NCI-H82 treated with DMSO at 0.1 percent for 48 hours (cell line): ENCODE results near the gene TLR8.
"Not testable (repeated sequence)": the region's sequence is repeated elsewhere in the genome, so short reads cannot be mapped to it uniquely, and the experiment has no call there.

Source experiments
- DNase-seq: peaks from one replicate; lab custom pipeline; 2025; ENCODE audit not compliant: unreplicated experiment; lab: John Stamatoyannopoulos, UW

TLR8 gene

DNA sequence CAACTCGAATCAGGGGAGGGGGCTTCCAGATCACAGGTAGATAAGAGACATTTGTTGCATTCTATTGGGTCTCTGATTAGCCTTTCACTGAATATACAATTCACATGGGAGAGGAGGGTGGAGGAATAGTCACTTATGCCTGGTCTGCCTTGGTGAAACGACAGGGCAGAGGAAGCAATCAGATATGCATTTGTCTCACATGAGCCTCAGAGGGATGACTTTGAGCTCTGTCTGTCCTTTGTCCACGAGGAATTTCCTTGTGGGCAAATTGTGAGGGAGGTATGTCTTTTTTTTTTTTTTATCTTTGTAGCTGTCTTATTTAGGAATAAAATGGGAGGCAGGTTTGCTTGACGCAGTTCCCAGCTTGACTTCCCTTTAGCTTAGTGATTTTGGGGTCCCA lies 40.0 kb downstream of the TLR8 start:
- DNase-seq: no peak

DNA sequence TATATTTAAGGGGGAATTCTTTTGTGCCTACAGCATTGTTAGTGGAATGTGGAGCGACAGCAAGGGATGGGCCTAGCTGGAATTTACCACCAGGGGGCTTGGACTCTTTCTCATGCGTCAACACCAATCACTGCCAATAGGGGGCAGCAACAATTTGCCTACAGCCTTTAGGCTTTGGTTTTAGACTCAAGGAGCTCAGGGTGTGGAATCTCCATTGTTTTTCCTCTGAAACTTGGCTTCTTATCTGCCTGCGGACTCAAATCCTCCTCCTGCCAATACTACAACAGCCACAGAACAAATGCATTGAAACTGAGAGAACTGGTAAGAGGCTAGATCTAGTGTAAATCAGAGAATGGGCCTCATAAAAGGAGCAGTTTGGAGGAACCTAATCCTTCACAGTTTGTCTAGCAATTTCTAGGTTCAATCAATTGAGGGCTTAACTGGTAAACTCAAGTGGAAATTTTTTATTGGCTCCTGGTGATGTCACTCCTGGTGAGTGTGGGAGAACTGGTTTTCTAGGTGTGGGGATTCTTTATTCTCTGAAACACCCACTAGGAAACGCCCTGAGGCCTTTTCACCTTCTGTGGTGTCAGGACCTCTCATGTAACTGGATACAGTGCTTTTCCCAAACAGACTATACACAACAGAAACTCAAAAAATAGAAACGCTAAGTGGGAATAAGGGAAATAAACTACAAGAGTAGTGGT lies 40.6 kb downstream of the TLR8 start:
- peak; percentile 76 for DNase-seq

- DNase-seq: no peak
Measured at GRCh38 chrX:12947545-12948235, 41.3 kb downstream of the TLR8 start.

DNA sequence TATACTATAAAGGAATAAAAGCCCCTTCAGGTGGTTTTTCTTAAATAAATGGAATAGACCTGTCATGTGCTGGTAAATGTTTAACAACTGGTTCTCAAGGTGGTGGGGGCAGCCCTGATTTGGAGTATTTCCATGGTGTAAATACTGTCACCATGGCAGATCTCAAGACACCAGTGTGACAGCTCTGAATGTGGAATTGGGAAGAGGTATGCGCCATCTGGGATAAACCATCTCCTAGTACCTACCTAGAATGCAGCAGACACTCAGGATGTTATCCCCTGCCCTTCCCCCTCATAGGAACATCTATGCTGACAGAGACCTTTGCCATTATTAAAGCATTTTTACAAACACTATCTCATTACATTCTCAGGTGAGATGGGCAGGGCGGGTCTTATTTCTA lies 42.1 kb downstream of the TLR8 start:
- DNase-seq: no peak

- DNase-seq: no peak
Measured at GRCh38 chrX:12949205-12949926, 42.9 kb downstream of the TLR8 start.

- peak; percentile 76 for DNase-seq
Measured at GRCh38 chrX:12949927-12950656, 43.7 kb downstream of the TLR8 start.

- peak; percentile 27 for DNase-seq
Measured at GRCh38 chrX:12950851-12951594, 44.6 kb downstream of the TLR8 start.

GRCh38 chrX:12951595-12951975 lies 45.2 kb downstream of the TLR8 start:
- DNase-seq: no peak

GRCh38 chrX:12953420-12953819 lies 47.0 kb downstream of the TLR8 start:
- no peak for DNase-seq

GRCh38 chrX:12954376-12954775 lies 48.0 kb downstream of the TLR8 start:
- no peak for DNase-seq

DNA sequence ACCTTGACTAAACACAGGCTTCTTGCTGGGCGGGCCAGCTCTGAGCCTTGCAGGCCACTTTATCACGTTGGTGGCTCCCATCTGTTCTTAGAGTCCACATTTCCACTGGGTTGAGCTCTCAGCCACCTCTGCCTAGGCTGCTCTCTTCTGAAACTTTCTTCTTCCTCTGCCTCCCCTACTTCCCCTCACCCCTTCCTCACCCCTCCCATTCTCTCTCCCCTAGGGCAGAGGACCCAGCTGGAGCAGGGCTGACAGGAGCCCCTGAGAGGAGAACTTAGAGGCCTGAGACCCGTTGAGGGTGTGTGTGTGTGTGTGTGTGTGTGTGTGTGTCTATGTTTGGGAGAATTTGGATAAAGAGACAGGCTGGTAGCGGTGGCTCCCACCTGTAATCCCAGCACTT lies 48.6 kb downstream of the TLR8 start:
- DNase-seq: no peak

DNA sequence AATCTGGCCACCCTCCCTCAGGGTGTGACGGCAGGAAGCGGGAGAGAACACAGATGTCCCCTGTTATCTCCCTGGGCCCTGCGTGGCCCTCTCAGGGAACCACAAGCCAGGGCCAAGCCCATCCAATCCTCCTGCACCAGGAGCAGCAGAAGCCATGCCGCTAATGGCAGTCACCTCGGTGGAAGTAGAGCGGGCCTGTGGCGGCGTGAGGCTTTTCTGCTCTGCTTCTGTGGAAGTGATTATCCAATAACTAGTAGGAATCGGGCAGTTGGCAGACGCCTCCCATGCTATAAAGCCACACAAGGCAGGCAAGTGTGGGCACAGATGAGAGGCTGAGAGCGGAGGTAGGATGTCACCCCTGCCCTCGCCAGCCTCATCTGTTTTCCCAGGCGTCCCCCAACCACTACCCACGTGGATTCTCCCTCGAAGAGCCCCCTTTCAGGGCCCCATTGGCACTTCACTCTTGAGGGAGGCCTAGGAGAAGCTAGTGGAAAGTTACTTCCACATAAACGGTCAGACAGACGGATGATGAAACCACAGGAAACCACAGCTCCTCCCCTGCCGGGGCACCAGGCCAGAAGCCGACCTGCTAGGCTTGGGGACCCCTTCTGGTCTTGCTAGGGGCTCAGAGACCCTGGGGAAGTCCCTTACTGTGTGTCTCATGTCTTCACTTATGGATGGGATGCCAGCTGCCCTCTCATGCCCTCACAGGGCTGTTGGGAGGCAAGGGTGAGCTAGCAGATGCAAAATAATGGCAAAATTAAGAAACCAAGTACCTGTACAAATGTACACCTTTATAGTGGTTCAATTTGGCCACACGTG lies 49.7 kb downstream of the TLR8 start:
- no peak for DNase-seq

DNA sequence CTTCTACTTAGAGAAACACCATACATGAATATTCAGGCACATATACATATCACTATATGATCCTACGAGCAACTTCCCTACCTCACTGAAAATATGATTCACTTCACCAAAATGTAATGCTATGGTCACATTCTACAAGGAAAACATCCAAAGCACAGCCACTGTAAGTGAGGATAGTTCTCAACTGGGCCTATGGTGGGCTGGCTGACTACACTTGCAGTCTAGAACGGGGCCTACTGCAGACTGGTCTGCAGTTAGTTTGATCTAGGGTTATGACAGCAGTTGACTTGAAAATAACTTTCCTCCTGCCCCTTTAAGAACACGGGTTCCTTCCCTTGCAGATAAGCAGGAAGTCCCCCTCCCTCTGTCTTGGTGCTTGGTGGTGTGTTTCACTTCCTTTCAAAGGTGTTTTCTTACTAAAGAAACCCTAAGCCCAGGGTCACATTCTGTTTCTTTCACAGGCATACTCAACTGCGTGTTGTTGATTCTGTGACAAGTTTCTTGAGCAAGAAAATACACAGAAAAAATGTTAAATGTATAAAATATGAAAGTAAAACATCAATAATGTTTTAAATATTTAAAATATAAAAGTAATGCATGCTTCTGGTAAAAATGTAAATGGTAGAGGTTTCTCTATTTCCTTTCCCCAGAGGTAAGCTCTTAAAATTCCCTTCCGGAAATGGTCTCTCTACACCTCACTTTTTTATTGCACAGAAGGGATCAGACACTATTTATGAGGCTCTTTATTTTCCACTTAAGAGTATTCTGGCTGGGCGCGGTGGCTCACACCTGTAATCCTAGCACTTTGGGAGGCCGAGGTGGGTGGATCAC lies 50.5 kb downstream of the TLR8 start:
- no peak for DNase-seq

- DNase-seq: no peak
Measured at GRCh38 chrX:12958059-12958458, 51.6 kb downstream of the TLR8 start.

GRCh38 chrX:12958461-12958860 lies 52.0 kb downstream of the TLR8 start:
- no peak for DNase-seq

DNA sequence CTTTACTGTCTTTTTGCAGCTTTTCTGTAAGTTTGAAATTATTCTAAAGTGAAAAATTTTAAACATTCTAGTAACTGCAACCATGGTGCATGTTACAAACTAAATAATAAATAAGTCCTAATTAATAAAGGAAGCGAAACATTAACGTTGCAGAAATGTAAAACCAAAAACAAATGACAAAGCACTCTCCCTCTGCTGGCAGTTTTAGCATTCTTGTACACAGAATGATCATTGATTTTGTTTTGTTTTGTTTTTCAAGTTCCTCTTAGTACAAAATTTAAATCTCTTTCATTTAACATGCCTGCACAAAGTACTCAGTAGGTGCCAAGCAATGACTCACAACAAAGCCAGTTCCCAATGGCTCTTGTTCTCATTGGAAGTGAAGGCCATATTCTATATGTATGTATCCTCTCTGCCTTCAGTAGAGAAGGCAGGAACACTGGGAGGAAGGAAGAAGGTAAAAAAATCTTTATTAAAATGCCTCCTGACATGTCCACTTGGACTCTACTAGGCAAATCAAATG lies 54.8 kb downstream of the TLR8 start:
- DNase-seq: no peak

- no peak for DNase-seq
Measured at GRCh38 chrX:12962041-12962504, 55.7 kb downstream of the TLR8 start.

- not testable (repeated sequence) for DNase-seq
Measured at GRCh38 chrX:12963210-12963850, 56.9 kb downstream of the TLR8 start.
